Brain microvascular endothelial cell (primary cell): ENCODE data around the gene LPXN.

Experiments used
- DNase-seq: peaks from one replicate; pipeline ENCODE4 v3.0.0-alpha.2; 2020
- H3K27ac ChIP-seq: fragments of 250-450 bp; sonication (Bioruptor Pico); 2 replicates; pipeline ENCODE4 v1.5.1; 2020; ENCODE audit warnings: mild to moderate bottlenecking, moderate library complexity
- H3K27me3 ChIP-seq: fragments of 250-450 bp; sonication (Bioruptor Pico); replicated peaks from 2 replicates; pipeline ENCODE4 v1.5.1; 2020; ENCODE audit warnings: mild to moderate bottlenecking
- H3K36me3 ChIP-seq: fragments of 250-450 bp; sonication (Bioruptor Pico); replicated peaks from 2 replicates; pipeline ENCODE4 v1.5.1; 2020; ENCODE audit warnings: mild to moderate bottlenecking
- H3K4me3 ChIP-seq: 2 replicates; pipeline ENCODE4 v1.5.1; 2011; ENCODE audit warnings: low read depth, mild to moderate bottlenecking, control low read depth, low read length, moderate library complexity
- in situ Hi-C: cut with HindIII; loops from 2 replicates; pipeline ENCODE4 v1.10.0; 2017; ENCODE audit warnings: low sequenced_read_pairs, low pct_ligation_motif_present
- TF ChIP-seq, protein P1 (sequence below): IDR thresholded peaks from 2 replicates; pipeline ENCODE4 v1.5.1; 2011; ENCODE audit warnings: low read depth, mild to moderate bottlenecking, moderate library complexity, low read length, control low read depth, inconsistent platforms; ENCODE audit errors: missing control alignments

Gene LPXN

DNA sequence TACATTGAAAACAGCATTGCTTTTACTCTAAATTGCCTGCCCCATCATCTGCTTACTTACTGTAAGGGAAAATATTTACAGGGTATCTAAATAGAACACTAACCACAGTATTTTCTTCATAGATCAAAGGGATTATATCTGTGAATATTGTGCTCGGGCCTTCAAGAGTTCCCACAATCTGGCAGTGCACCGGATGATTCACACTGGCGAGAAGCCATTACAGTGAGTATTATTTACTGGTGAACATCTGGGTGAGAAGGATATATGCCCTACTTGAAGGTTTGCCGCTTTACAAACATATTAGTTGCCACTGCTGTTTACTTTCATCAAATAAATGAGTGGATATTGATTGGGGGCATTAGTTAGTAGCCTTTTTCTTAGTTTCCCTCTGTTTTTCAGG lies 40.9 kb upstream of the LPXN start:
- Histone ChIP-seq H3K27ac (peak overlapping the region; percentile 15), H3K36me3 (peaks cover 59% of the 10 kb centered on the region), H3K27me3 (no peaks in the 10 kb centered on the region), H3K4me3 (no peak overlapping the region)
- TF ChIP-seq, protein P1, sequence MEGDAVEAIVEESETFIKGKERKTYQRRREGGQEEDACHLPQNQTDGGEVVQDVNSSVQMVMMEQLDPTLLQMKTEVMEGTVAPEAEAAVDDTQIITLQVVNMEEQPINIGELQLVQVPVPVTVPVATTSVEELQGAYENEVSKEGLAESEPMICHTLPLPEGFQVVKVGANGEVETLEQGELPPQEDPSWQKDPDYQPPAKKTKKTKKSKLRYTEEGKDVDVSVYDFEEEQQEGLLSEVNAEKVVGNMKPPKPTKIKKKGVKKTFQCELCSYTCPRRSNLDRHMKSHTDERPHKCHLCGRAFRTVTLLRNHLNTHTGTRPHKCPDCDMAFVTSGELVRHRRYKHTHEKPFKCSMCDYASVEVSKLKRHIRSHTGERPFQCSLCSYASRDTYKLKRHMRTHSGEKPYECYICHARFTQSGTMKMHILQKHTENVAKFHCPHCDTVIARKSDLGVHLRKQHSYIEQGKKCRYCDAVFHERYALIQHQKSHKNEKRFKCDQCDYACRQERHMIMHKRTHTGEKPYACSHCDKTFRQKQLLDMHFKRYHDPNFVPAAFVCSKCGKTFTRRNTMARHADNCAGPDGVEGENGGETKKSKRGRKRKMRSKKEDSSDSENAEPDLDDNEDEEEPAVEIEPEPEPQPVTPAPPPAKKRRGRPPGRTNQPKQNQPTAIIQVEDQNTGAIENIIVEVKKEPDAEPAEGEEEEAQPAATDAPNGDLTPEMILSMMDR, result no peak
- in situ Hi-C loops, result no loop called here
- DNase-seq, result peak; percentile 87

DNA sequence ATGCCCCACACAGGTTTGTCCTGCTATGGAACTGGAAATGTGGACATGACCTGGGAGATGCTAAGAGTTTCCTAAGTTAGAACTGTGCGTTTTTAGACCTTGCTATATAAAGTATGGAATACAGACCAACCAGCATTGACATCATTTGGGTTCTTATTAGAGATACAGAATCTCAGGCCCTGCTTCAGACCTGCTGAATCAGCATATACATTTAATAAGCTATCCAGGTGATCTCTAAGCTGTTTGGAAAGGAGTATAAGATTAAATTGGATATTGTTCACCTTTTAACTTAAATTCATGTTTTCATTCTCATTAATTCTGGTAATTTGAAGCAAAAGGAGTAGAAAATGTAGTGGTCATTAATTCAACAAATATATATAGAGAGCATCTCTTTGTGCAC lies 39.9 kb upstream of the LPXN start:
- H3K36me3 ChIP-seq, result peaks cover 63% of the 10 kb centered on the region
- H3K27me3 ChIP-seq, result no peaks in the 10 kb centered on the region
- in situ Hi-C loops, result no loop called here
- no peak overlapping the region for H3K4me3 ChIP-seq
- TF ChIP-seq, protein P1, result no peak
- no peak overlapping the region for H3K27ac ChIP-seq
- no peak for DNase-seq

DNA sequence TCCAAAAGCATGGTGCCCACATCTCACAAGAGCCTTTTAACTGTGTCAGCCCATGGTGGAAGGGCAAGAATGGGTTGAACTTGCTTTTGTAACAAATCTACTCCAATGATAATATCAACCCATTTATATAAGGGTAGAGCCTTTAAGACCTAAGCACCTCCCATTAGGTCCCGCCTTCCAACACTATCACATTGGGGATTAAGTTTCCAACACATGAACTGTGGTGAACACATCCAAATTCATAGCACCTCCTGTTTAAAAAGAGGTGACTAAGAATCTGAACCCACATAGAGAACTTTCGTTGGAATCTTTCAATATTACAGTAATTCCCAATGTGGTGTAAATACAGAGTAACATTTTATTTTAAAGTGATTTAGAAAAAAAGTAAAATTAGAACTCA lies 37.6 kb upstream of the LPXN start:
- Histone ChIP-seq H3K27me3 (no peaks in the 10 kb centered on the region), H3K36me3 (peaks cover 61% of the 10 kb centered on the region), H3K27ac (no peak overlapping the region), H3K4me3 (no peak overlapping the region)
- DNase-seq, result no peak
- in situ Hi-C loops, result no loop called here
- TF ChIP-seq, protein P1, result no peak

DNA sequence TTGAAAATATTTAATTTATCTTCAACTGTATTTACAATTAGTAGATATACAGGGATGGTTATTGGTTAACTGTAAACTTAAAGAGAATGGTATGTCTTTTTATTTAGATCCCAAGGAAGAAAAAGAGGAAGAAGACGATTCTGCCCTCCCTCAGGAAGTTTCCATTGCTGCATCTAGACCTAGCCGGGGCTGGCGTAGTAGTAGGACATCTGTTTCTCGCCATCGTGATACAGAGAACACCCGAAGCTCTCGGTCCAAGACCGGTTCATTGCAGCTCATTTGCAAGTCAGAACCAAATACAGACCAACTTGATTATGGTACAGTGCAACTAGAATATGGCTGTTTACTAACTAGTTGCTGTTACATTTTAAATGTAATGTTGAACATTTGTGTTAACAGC lies 34.1 kb upstream of the LPXN start:
- TF ChIP-seq, protein P1, result no peak
- no peaks in the 10 kb centered on the region for H3K27me3 ChIP-seq
- H3K4me3 ChIP-seq, result no peak overlapping the region
- H3K36me3 ChIP-seq, result peaks cover 37% of the 10 kb centered on the region
- no peak overlapping the region for H3K27ac ChIP-seq
- DNase-seq, result no peak
- in situ Hi-C loops, result no loop called here

DNA sequence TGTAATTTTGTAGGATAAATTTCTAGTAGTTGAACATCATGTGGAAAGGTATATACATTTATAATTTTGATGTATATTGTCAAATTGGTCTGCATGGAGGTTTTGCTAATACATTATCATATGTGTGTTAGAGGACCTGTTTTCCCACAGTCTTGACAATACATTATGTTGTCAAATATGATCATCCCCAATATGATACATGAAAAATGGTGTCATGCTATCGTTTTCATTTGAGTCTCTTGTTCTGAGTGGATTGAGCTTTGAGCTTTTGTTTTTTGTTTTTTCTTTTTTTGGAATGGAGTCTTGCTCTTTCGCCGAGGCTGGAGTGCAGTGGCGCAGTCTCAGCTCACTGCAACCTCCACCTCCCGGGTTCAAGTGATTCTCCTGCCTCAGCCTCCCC lies 32.7 kb upstream of the LPXN start:
- TF ChIP-seq, protein P1, result no peak
- H3K36me3 ChIP-seq, result peaks cover 23% of the 10 kb centered on the region
- in situ Hi-C loops, result no loop called here
- no peak overlapping the region for H3K4me3 ChIP-seq
- DNase-seq, result no peak
- no peaks in the 10 kb centered on the region for H3K27me3 ChIP-seq
- H3K27ac ChIP-seq, result no peak overlapping the region

DNA sequence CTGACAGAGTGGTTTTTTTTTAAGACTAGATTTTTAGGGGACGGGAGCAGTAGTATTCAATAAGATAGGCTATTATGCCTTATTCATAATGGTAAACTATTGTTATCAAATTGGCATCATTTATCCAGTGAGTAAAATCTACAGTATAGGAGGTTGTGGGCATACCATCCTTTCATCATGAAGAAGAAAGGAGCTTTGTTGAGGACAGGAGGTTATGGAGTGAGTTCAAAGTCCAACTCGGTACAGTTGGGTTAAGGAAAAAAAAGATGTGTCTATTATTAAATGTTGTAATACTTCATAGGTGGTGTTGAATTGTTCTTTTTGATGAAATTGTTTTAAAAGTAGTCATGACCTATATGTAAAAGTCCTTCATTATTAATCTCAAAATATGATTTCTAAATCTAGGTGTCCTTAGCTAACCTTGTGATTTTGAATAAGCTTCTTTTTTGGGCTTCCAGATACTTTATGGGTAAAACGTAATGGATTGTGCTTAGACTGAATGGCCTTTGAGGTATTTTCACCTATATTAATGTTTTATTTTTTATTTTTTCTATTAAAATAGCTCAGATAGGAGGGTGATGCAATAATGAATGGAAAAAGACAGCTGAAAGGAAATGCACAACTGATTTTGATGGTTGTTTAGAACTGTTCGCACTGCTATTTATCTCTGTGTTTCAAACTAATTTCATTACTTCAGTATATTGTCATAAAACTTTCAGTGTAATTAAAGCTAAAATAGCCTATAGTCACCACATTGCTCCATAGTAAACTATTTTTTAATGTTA lies 31.5 kb upstream of the LPXN start:
- in situ Hi-C loops, result no loop called here
- Histone ChIP-seq H3K27ac (no peak overlapping the region), H3K36me3 (peaks cover 12% of the 10 kb centered on the region), H3K27me3 (no peaks in the 10 kb centered on the region), H3K4me3 (no peak overlapping the region)
- TF ChIP-seq, protein P1, result no peak
- DNase-seq, result no peak
